Ovary (tissue), 3 donors: ENCODE measurements around the gene PSTPIP2.

ENCODE experiments used
- CTCF ChIP-seq, 3 donors: fragments of 450-650 bp in 2 of 3; fragments of 200-600 bp in 1 of 3; IDR thresholded peaks; one replicate each; pipeline versions ENCODE4 v1.5.1 to v1.8.0; 2016 to 2022; ENCODE audit warnings: antibody characterized with exemption in 3 of 3, mild to moderate bottlenecking in 1 of 3
- EP300 ChIP-seq: sonication (generic); formaldehyde crosslinking; IDR thresholded peaks from one replicate; pipeline ENCODE4 v1.6.1; 2017; ENCODE audit warnings: antibody characterized with exemption
- POLR2A ChIP-seq: fragments of 450-650 bp; IDR thresholded peaks from one replicate; pipeline ENCODE4 v1.6.1; 2017; ENCODE audit warnings: antibody characterized with exemption, mild to moderate bottlenecking, moderate library complexity
- donor health status: DM: no; HTN: no; CAD: no.

- TF ChIP-seq POLR2A (no peak), CTCF (IDR thresholded peaks at IDR 0.05) (no peak), EP300 (no peak)
These were observed 43.5 kb downstream of the PSTPIP2 start for GRCh38 chr18:46028536-46028891.
